Tibial nerve (tissue), 4 donors: Measurements from ENCODE around the gene IL10RA. TPM values are rescaled to one million over a fixed set of nuclear protein-coding genes. Genes with fewer than 3 reads are reported as not detected.
A peak's percentile ranks its signal among the peaks of the same experiment; 100 is the strongest.

Experiments used
- DNase-seq, 2 donors: peaks; one replicate each; pipeline ENCODE4 v3.0.0-alpha.2; 2019; ENCODE audit warnings: low spot score in 2 of 2
- H3K27ac ChIP-seq, 4 donors: fragments of 200-600 bp; sonication (generic) in 3 of 4; one replicate each; pipeline ENCODE4 v1.5.1; 2017 to 2019; ENCODE audit warnings: mild to moderate bottlenecking in 1 of 4
- H3K27me3 ChIP-seq, 2 donors: fragments of 200-600 bp; sonication (generic) in 1 of 2; one replicate each; pipeline versions ENCODE4 v1.5.1 to v1.6.0; 2017 to 2019
- H3K36me3 ChIP-seq, 3 donors: fragments of 200-600 bp; sonication (generic); one replicate each; pipeline ENCODE4 v1.5.1; 2018 to 2019
- H3K4me1 ChIP-seq, 4 donors: fragments of 200-600 bp; sonication (generic) in 3 of 4; one replicate each; pipeline ENCODE4 v1.5.1; 2017 to 2019
- H3K4me3 ChIP-seq, 4 donors: fragments of 200-600 bp; sonication (generic) in 3 of 4; one replicate each; pipeline ENCODE4 v1.5.1; 2017 to 2019; ENCODE audit warnings: mild to moderate bottlenecking in 1 of 4, moderate library complexity in 1 of 4
- H3K9me3 ChIP-seq, 4 donors: fragments of 200-600 bp; sonication (generic) in 3 of 4; one replicate each; pipeline ENCODE4 v1.5.1; 2017 to 2019
- CTCF ChIP-seq, 5 experiments: fragments of 200-600 bp in 3 of 5; fragments of 450-650 bp in 2 of 5; sonication (generic) in 3 of 5; IDR thresholded peaks; one replicate each; pipeline ENCODE4 v1.5.1; 2016 to 2019; ENCODE audit warnings: antibody characterized with exemption in 5 of 5, mild to moderate bottlenecking in 3 of 5, moderate library complexity in 2 of 5
- EP300 ChIP-seq, 2 donors: sonication (generic); formaldehyde crosslinking; IDR thresholded peaks; one replicate each; pipeline ENCODE4 v1.6.1; 2017; ENCODE audit warnings: antibody characterized with exemption in 2 of 2, mild to moderate bottlenecking in 1 of 2
- POLR2A ChIP-seq, 2 donors: fragments of 450-650 bp; IDR thresholded peaks; one replicate each; pipeline ENCODE4 v1.6.1; 2017; ENCODE audit warnings: antibody characterized with exemption in 2 of 2, mild to moderate bottlenecking in 2 of 2, moderate library complexity in 2 of 2
- WGBS, 2 donors: methylation state at CpG; one replicate each; pipeline ENCODE4 v1.1.5; 2018; 5-methylcytosine and 5-hydroxymethylcytosine counted together
- total RNA-seq, 4 donors: library from RNA; depleted of rRNA; stranded (reverse); fragments of >200 nt; gene quantifications; one replicate each; pipeline ENCODE4 v1.1.0, GENCODE V29; 2016

Gene IL10RA
- total RNA-seq, 4 donors from 2014 or later, result 16.7 to 42.0 (median 25.9) TPM

- 58 to 64% methylated on average over 4 of the region's 4 CpGs for WGBS, 2 donors
- DNase-seq, result no peak
- H3K9me3 ChIP-seq, result no peaks in the 10 kb centered on the region
- H3K27me3 ChIP-seq, result peaks cover 0 to 27% of the 10 kb centered on the region in 2 donors
- TF ChIP-seq CTCF (IDR thresholded peaks at IDR 0.05), result no peak
- TF ChIP-seq POLR2A (IDR thresholded peaks at IDR 0.05), result no peak
- no peak for TF ChIP-seq EP300 (IDR thresholded peaks at IDR 0.05)
- peaks cover 0 to 5% (median 0%) of the 10 kb centered on the region in 3 donors for H3K36me3 ChIP-seq
- H3K4me3 ChIP-seq, result no peak overlapping the region
- H3K27ac ChIP-seq, result no peak overlapping the region
- peaks cover 0 to 12% (median 6%) of the 10 kb centered on the region in 4 donors for H3K4me1 ChIP-seq
These were observed 1.7 kb upstream of the IL10RA start for GRCh38 chr11:117984476-117984875.

DNA sequence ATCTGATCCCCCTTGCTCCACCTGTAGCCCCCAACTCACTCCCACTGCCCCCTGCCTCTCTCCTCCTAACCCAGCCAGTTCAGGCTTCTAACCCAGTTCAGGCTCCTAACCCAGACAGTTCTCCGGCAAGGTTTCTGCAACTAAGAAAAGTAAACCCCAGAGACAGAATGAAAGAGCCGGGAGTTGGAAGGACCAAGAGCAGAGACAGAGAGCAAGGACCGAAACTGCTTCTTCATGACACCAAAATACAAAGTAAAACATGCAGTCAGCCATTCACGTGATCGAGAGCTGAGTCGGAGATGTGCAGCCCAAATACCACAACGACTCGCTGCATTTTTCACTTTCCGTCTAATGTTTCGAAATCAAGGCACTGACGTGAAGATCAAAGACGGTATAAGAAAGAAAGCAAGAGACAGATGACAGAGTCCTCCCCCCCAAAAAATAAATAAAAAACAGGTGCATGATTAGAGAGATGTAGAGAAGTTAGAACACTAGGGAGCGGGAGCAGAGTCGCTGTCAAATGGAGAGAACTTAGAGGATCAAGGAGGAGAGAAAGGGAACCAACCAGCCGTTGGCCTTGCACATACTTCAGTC, 884 bp downstream of the IL10RA start:
- H3K4me3 ChIP-seq, result peak overlapping the region; percentile 26 to 57 (median 48)

GRCh38 chr11:117989351-117990102, 3.3 kb downstream of the IL10RA start:
- H3K27ac ChIP-seq, result peak overlapping the region in 2 of 4 donors; percentile 58 to 77
- peak overlapping the region in 3 of 4 donors; percentile 15 to 50 (median 16) for H3K4me3 ChIP-seq
- no peak for TF ChIP-seq POLR2A (IDR thresholded peaks at IDR 0.05)
- TF ChIP-seq EP300 (IDR thresholded peaks at IDR 0.05), result peak in 1 of 2 donors; percentile 58

More for the DNA sequence above, 884 bp downstream of the IL10RA start:
- no peaks in the 10 kb centered on the region for H3K9me3 ChIP-seq
- H3K27me3 ChIP-seq, result peaks cover 0 to 27% of the 10 kb centered on the region in 2 donors
- WGBS, 2 donors, result 66 to 71% methylated on average over 15 of the region's 15 CpGs
- peak overlapping the region in 3 of 4 donors; percentile 75 to 83 (median 77) for H3K27ac ChIP-seq
- DNase-seq, result no peak
- peaks cover 0 to 12% (median 6%) of the 10 kb centered on the region in 4 donors for H3K4me1 ChIP-seq
- TF ChIP-seq POLR2A (IDR thresholded peaks at IDR 0.05), result no peak
- TF ChIP-seq CTCF (IDR thresholded peaks at IDR 0.05), result no peak
- TF ChIP-seq EP300 (IDR thresholded peaks at IDR 0.05), result no peak
- peaks cover 0 to 5% (median 0%) of the 10 kb centered on the region in 3 donors for H3K36me3 ChIP-seq

GRCh38 chr11:117992136-117992535, 5.9 kb downstream of the IL10RA start:
- no peak for DNase-seq
- peak overlapping the region in 1 of 4 donors; percentile 17 for H3K4me3 ChIP-seq
- H3K9me3 ChIP-seq, result no peaks in the 10 kb centered on the region
- H3K27ac ChIP-seq, result no peak overlapping the region
- WGBS, 2 donors, result 87 to 92% methylated on average over 4 of the region's 4 CpGs
- peaks cover 0 to 7% (median 0%) of the 10 kb centered on the region in 4 donors for H3K4me1 ChIP-seq
- peaks cover 0 to 5% of the 10 kb centered on the region in 2 donors for H3K27me3 ChIP-seq
- H3K36me3 ChIP-seq, result peaks cover 0 to 5% (median 0%) of the 10 kb centered on the region in 3 donors
- no peak for TF ChIP-seq POLR2A (IDR thresholded peaks at IDR 0.05)

More at GRCh38 chr11:117989351-117990102, 3.3 kb downstream of the IL10RA start:
- H3K9me3 ChIP-seq, result no peaks in the 10 kb centered on the region
- peaks cover 0 to 5% (median 0%) of the 10 kb centered on the region in 3 donors for H3K36me3 ChIP-seq
- H3K27me3 ChIP-seq, result peaks cover 0 to 23% of the 10 kb centered on the region in 2 donors
- DNase-seq, result peak in 1 of 2 donors; percentile 32
- H3K4me1 ChIP-seq, result peaks cover 0 to 16% (median 6%) of the 10 kb centered on the region in 4 donors
- 83 to 90% methylated on average over 13 of the region's 13 CpGs for WGBS, 2 donors

DNA sequence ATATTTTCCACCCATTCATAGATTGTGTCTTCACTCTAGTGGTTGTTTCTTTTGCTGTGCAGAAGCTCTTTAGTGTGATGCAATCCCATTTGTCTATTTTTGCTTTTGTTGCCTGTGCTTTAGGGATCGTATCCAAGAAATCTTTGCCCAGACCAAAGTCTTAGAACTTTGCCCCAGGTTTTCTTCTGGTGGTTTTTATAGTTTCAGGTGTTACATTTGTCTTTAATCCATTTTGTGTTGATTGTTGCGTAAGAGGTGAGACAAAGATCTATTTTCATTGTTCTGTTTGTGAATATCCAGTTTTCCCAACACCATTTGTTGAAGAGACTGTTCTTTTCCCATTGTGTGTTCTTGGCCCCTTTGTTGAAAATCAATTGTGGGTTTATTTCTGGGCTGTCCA, 6.4 kb downstream of the IL10RA start:
- Histone ChIP-seq H3K4me1 (peaks cover 0 to 7% (median 0%) of the 10 kb centered on the region in 4 donors), H3K36me3 (peaks cover 0 to 5% (median 0%) of the 10 kb centered on the region in 3 donors), H3K27ac (peak overlapping the region in 1 of 4 donors; percentile 1), H3K9me3 (no peaks in the 10 kb centered on the region), H3K4me3 (peak overlapping the region in 1 of 4 donors; percentile 17), H3K27me3 (peaks cover 0 to 2% of the 10 kb centered on the region in 2 donors)
- TF ChIP-seq POLR2A (IDR thresholded peaks at IDR 0.05) (no peak), CTCF (IDR thresholded peaks at IDR 0.05) (no peak), EP300 (IDR thresholded peaks at IDR 0.05) (no peak)
- 80 to 94% methylated on average over 2 of the region's 2 CpGs for WGBS, 2 donors
- DNase-seq, result no peak
